Erythroblast (primary cell): ENCODE data around the gene EIF2AK3.
A peak's percentile ranks its signal among the peaks of the same experiment; 100 is the strongest.
"Not testable (repeated sequence)": the region's sequence is repeated elsewhere in the genome, so short reads cannot be mapped to it uniquely, and the experiment has no call there.

Experiments used
- DNase-seq, 2 experiments: peaks; one replicate each; lab custom pipeline; 2025; lab: John Stamatoyannopoulos, UW
- GATA1 ChIP-seq: IDR thresholded peaks from 2 replicates; pipeline ENCODE4 v1.6.1; 2011; ENCODE audit warnings: low read depth, mild to moderate bottlenecking, control low read depth, low read length, moderate library complexity
- POLR2A ChIP-seq: IDR thresholded peaks from 2 replicates; pipeline ENCODE4 v1.6.1; 2011; ENCODE audit warnings: mild to moderate bottlenecking, low read length

EIF2AK3 gene

GRCh38 chr2:88651646-88652045, 24.4 kb upstream of the EIF2AK3 start:
- TF ChIP-seq POLR2A (no peak), GATA1 (no peak)
- DNase-seq: no peak

- not testable (repeated sequence) for DNase-seq
Observed at GRCh38 chr2:88645291-88645882, 18.1 kb upstream of the EIF2AK3 start.

GRCh38 chr2:88642278-88642677, 15.0 kb upstream of the EIF2AK3 start:
- no peak for DNase-seq
- TF ChIP-seq POLR2A (no peak), GATA1 (no peak)

GRCh38 chr2:88641330-88641729, 14.1 kb upstream of the EIF2AK3 start:
- DNase-seq: no peak
- no peak for TF ChIP-seq POLR2A

GRCh38 chr2:88639865-88640264, 12.6 kb upstream of the EIF2AK3 start:
- no peak for DNase-seq
- no peak for TF ChIP-seq POLR2A
- TF ChIP-seq GATA1: no peak

GRCh38 chr2:88638743-88639142, 11.5 kb upstream of the EIF2AK3 start:
- no peak for DNase-seq
- TF ChIP-seq POLR2A: no peak
- no peak for TF ChIP-seq GATA1

GRCh38 chr2:88638123-88638650, 10.9 kb upstream of the EIF2AK3 start:
- no peak for TF ChIP-seq POLR2A
- no peak for DNase-seq

GRCh38 chr2:88637464-88637863, 10.2 kb upstream of the EIF2AK3 start:
- TF ChIP-seq POLR2A (no peak), GATA1 (no peak)
- DNase-seq: no peak

- TF ChIP-seq GATA1: no peak
- TF ChIP-seq POLR2A: no peak
- DNase-seq: no peak
Observed at GRCh38 chr2:88636026-88636425, 8.8 kb upstream of the EIF2AK3 start.

- TF ChIP-seq POLR2A (no peak), GATA1 (no peak)
- DNase-seq: peak in 1 of 2 experiments; percentile 36
Observed at GRCh38 chr2:88632569-88632968, 5.3 kb upstream of the EIF2AK3 start.

GRCh38 chr2:88628571-88628939, 1.3 kb upstream of the EIF2AK3 start:
- TF ChIP-seq GATA1 (no peak), POLR2A (no peak)
- peak in 1 of 2 experiments; percentile 31 for DNase-seq

- TF ChIP-seq POLR2A: peak; percentile 98
- no peak for TF ChIP-seq GATA1
- DNase-seq: peak; percentile 97
Observed at GRCh38 chr2:88627856-88628570, 749 bp upstream of the EIF2AK3 start.

- no peak for TF ChIP-seq POLR2A
- TF ChIP-seq GATA1: no peak
- peak; percentile 67 to 81 for DNase-seq
Observed at GRCh38 chr2:88626171-88627054, 851 bp downstream of the EIF2AK3 start.

GRCh38 chr2:88624477-88624876, 2.8 kb downstream of the EIF2AK3 start:
- DNase-seq: no peak
- TF ChIP-seq GATA1: no peak
- no peak for TF ChIP-seq POLR2A

GRCh38 chr2:88623831-88624465, 3.3 kb downstream of the EIF2AK3 start:
- not testable (repeated sequence) for DNase-seq
